ENCODE measurements around the gene UHRF1. TPM values are rescaled to one million over a fixed set of nuclear protein-coding genes. Genes with fewer than 3 reads are reported as not detected.

The UHRF1 gene
- total and polyA plus RNA-seq, 4 donors, result 0.06 to 57.4 (median 0.73) TPM

- Histone ChIP-seq H3K9ac (ENCODE audit: low read depth in 1 of 2, low read length in 2 of 2) (no peak overlapping the region), H3K4me3 (ENCODE audit: low read depth in 1 of 3, low read length in 3 of 3) (no peak overlapping the region), H3K9me3 (ENCODE audit: control insufficient read depth in 4 of 4, low read length in 3 of 4) (no peaks in the 10 kb centered on the region), H3K36me3 (ENCODE audit: control insufficient read depth in 4 of 4, insufficient read depth in 3 of 4, low read depth in 1 of 4, low read length in 3 of 4) (no peaks in the 10 kb centered on the region), H3K27me3 (ENCODE audit: control insufficient read depth in 4 of 4, insufficient read depth in 4 of 4, low read length in 3 of 4) (no peaks in the 10 kb centered on the region), H3K4me1 (ENCODE audit: control insufficient read depth in 4 of 4, insufficient read depth in 4 of 4, low read length in 3 of 4) (no peaks in the 10 kb centered on the region), H3K27ac (ENCODE audit: low read depth in 1 of 2, low read length in 2 of 2) (no peak overlapping the region)
- 63% methylated on average over 23 of the region's 23 CpGs for WGBS
- no peak for DNase-seq (ENCODE audit: low spot score)
- TF ChIP-seq TAF1 (conservative IDR thresholded peaks at IDR 0.05) (no peak), ATF3 (IDR thresholded peaks at IDR 0.05) (no peak), CTCF (IDR thresholded peaks at IDR 0.05; ENCODE audit: low read depth, low read length, missing input control) (no peak), JUND (IDR thresholded peaks at IDR 0.05) (no peak), FOXA2 (IDR thresholded peaks at IDR 0.05) (no peak), ZBTB33 (IDR thresholded peaks at IDR 0.05) (no peak), SP1 (IDR thresholded peaks at IDR 0.05) (no peak), HNF4A (conservative IDR thresholded peaks at IDR 0.05) (no peak), HNF4G (IDR thresholded peaks at IDR 0.05) (no peak), YY1 (IDR thresholded peaks at IDR 0.05) (no peak), MAX (IDR thresholded peaks at IDR 0.05) (no peak), RXRA (IDR thresholded peaks at IDR 0.05) (no peak), FOXA1 (IDR thresholded peaks at IDR 0.05) (no peak), RAD21 (IDR thresholded peaks at IDR 0.05) (no peak), REST (IDR thresholded peaks at IDR 0.05) (no peak), NR2F2 (IDR thresholded peaks at IDR 0.05) (no peak), GABPA (IDR thresholded peaks at IDR 0.05 in 1 of 2, conservative IDR thresholded peaks at IDR 0.05 in 1 of 2) (no peak), EGR1 (IDR thresholded peaks at IDR 0.05; ENCODE audit: low read depth in 2 of 2) (no peak)
These were observed 30.8 kb upstream of the UHRF1 start for GRCh38 chr19:4878491-4878968.
